ENCODE results near the gene GABRR3.

The GABRR3 gene

GRCh38 chr3:98073486-98073885, 38.4 kb upstream of the GABRR3 start (continued):
- TF ChIP-seq ZBTB8A (tag by site-specific recombination; IDR thresholded peaks at IDR 0.05) (no peak), ZNF561 (tag by site-specific recombination; IDR thresholded peaks at IDR 0.05; ENCODE audit: borderline replicate concordance) (no peak)

GRCh38 chr3:98070840-98071239, 35.7 kb upstream of the GABRR3 start:
- POLR2A ChIA-PET = no interaction called here
- no peaks in the 10 kb centered on the region for H3K4me1 ChIP-seq (ENCODE audit: control insufficient read depth, insufficient read depth, low read length)
- H3K27ac ChIP-seq (ENCODE audit: extremely low read depth, low read depth, low read length) = no peak overlapping the region
- TF ChIP-seq, protein P1, sequence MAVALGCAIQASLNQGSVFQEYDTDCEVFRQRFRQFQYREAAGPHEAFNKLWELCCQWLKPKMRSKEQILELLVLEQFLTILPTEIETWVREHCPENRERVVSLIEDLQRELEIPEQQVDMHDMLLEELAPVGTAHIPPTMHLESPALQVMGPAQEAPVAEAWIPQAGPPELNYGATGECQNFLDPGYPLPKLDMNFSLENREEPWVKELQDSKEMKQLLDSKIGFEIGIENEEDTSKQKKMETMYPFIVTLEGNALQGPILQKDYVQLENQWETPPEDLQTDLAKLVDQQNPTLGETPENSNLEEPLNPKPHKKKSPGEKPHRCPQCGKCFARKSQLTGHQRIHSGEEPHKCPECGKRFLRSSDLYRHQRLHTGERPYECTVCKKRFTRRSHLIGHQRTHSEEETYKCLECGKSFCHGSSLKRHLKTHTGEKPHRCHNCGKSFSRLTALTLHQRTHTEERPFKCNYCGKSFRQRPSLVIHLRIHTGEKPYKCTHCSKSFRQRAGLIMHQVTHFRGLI (tag by site-specific recombination; IDR thresholded peaks at IDR 0.05) = no peak
- no peak for TF ChIP-seq GLI2 (tag by site-specific recombination; IDR thresholded peaks at IDR 0.05; ENCODE audit: borderline replicate concordance, low read depth)
- no peak for TF ChIP-seq ZNF837 (tag by site-specific recombination; IDR thresholded peaks at IDR 0.05)
- no peaks in the 10 kb centered on the region for H3K36me3 ChIP-seq (ENCODE audit: control insufficient read depth in 2 of 2, insufficient read depth in 1 of 2, low read length in 2 of 2)
- no peak overlapping the region for H3K4me3 ChIP-seq (ENCODE audit: low read depth, low read length)
- CTCF ChIA-PET = no interaction called here
- H3K9me3 ChIP-seq (ENCODE audit: control insufficient read depth, insufficient read depth, low read depth, low read length) = no peaks in the 10 kb centered on the region

- Histone ChIP-seq H3K27ac (ENCODE audit: extremely low read depth, low read depth, low read length) (no peak overlapping the region), H3K4me1 (ENCODE audit: control insufficient read depth, insufficient read depth, low read length) (no peaks in the 10 kb centered on the region), H3K4me3 (ENCODE audit: low read depth, low read length) (no peak overlapping the region), H3K36me3 (ENCODE audit: control insufficient read depth in 2 of 2, insufficient read depth in 1 of 2, low read length in 2 of 2) (no peaks in the 10 kb centered on the region), H3K9me3 (ENCODE audit: control insufficient read depth, insufficient read depth, low read depth, low read length) (no peaks in the 10 kb centered on the region)
- TF ChIP-seq, protein P2, sequence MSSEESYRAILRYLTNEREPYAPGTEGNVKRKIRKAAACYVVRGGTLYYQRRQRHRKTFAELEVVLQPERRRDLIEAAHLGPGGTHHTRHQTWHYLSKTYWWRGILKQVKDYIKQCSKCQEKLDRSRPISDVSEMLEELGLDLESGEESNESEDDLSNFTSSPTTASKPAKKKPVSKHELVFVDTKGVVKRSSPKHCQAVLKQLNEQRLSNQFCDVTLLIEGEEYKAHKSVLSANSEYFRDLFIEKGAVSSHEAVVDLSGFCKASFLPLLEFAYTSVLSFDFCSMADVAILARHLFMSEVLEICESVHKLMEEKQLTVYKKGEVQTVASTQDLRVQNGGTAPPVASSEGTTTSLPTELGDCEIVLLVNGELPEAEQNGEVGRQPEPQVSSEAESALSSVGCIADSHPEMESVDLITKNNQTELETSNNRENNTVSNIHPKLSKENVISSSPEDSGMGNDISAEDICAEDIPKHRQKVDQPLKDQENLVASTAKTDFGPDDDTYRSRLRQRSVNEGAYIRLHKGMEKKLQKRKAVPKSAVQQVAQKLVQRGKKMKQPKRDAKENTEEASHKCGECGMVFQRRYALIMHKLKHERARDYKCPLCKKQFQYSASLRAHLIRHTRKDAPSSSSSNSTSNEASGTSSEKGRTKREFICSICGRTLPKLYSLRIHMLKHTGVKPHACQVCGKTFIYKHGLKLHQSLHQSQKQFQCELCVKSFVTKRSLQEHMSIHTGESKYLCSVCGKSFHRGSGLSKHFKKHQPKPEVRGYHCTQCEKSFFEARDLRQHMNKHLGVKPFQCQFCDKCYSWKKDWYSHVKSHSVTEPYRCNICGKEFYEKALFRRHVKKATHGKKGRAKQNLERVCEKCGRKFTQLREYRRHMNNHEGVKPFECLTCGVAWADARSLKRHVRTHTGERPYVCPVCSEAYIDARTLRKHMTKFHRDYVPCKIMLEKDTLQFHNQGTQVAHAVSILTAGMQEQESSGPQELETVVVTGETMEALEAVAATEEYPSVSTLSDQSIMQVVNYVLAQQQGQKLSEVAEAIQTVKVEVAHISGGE (tag by site-specific recombination; conservative IDR thresholded peaks at IDR 0.05; ENCODE audit: low read depth) = no peak
- no peak for TF ChIP-seq ZNF501 (tag by site-specific recombination; IDR thresholded peaks at IDR 0.05)
- no peak for TF ChIP-seq ZNF426 (tag by site-specific recombination; IDR thresholded peaks at IDR 0.05)
- TF ChIP-seq ZNF202 (tag by site-specific recombination; IDR thresholded peaks at IDR 0.05; ENCODE audit: borderline replicate concordance) = no peak
- no peak for TF ChIP-seq ZSCAN16 (tag by site-specific recombination; IDR thresholded peaks at IDR 0.05)
- TF ChIP-seq FEZF1 (tag by site-specific recombination; IDR thresholded peaks at IDR 0.05) = no peak
- TF ChIP-seq ZNF670 (tag by site-specific recombination; IDR thresholded peaks at IDR 0.05; ENCODE audit: low read depth) = no peak
- TF ChIP-seq, protein P3, sequence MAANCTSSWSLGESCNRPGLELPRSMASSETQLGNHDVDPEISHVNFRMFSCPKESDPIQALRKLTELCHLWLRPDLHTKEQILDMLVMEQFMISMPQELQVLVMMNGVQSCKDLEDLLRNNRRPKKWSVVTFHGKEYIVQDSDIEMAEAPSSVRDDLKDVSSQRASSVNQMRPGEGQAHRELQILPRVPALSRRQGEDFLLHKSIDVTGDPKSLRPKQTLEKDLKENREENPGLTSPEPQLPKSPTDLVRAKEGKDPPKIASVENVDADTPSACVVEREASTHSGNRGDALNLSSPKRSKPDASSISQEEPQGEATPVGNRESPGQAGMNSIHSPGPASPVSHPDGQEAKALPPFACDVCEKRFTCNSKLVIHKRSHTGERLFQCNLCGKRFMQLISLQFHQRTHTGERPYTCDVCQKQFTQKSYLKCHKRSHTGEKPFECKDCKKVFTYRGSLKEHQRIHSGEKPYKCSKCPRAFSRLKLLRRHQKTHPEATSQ (tag by site-specific recombination; IDR thresholded peaks at IDR 0.05) = no peak
- no peak for TF ChIP-seq ZNF558 (tag by site-specific recombination; IDR thresholded peaks at IDR 0.05)
- no peak for TF ChIP-seq GLI4 (tag by site-specific recombination; IDR thresholded peaks at IDR 0.05)
- TF ChIP-seq, protein P4, sequence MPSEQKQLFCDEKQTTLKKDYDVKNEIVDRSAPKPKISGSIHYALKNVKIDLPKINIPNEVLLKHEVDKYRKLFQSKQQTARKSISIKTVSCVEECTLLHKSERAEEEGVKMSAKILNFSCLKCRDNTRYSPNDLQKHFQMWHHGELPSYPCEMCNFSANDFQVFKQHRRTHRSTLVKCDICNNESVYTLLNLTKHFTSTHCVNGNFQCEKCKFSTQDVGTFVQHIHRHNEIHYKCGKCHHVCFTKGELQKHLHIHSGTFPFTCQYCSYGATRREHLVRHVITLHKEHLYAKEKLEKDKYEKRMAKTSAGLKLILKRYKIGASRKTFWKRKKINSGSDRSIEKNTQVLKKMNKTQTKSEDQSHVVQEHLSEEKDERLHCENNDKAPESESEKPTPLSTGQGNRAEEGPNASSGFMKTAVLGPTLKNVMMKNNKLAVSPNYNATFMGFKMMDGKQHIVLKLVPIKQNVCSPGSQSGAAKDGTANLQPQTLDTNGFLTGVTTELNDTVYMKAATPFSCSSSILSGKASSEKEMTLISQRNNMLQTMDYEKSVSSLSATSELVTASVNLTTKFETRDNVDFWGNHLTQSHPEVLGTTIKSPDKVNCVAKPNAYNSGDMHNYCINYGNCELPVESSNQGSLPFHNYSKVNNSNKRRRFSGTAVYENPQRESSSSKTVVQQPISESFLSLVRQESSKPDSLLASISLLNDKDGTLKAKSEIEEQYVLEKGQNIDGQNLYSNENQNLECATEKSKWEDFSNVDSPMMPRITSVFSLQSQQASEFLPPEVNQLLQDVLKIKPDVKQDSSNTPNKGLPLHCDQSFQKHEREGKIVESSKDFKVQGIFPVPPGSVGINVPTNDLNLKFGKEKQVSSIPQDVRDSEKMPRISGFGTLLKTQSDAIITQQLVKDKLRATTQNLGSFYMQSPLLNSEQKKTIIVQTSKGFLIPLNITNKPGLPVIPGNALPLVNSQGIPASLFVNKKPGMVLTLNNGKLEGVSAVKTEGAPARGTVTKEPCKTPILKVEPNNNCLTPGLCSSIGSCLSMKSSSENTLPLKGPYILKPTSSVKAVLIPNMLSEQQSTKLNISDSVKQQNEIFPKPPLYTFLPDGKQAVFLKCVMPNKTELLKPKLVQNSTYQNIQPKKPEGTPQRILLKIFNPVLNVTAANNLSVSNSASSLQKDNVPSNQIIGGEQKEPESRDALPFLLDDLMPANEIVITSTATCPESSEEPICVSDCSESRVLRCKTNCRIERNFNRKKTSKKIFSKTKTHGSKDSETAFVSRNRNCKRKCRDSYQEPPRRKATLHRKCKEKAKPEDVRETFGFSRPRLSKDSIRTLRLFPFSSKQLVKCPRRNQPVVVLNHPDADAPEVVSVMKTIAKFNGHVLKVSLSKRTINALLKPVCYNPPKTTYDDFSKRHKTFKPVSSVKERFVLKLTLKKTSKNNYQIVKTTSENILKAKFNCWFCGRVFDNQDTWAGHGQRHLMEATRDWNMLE (tag by site-specific recombination; conservative IDR thresholded peaks at IDR 0.05; ENCODE audit: low read depth) = no peak
- TF ChIP-seq KLF7 (tag by site-specific recombination; IDR thresholded peaks at IDR 0.05; ENCODE audit: borderline replicate concordance) = no peak
- TF ChIP-seq SP2 (tag by site-specific recombination; IDR thresholded peaks at IDR 0.05) = no peak
- no peak for TF ChIP-seq YY1 (tag by site-specific recombination; IDR thresholded peaks at IDR 0.05)
- no peak for TF ChIP-seq ZBTB8A (tag by site-specific recombination; IDR thresholded peaks at IDR 0.05)
- TF ChIP-seq KLF16 (tag by site-specific recombination; IDR thresholded peaks at IDR 0.05) = no peak
- ChIA-PET POLR2A (no interaction called here), CTCF (no interaction called here)
Measured at GRCh38 chr3:98068824-98069223, 33.7 kb upstream of the GABRR3 start.

Data from HEK293 (cell line).